MM.1S (cell line): ENCODE results near the gene ALKBH6.
A peak's percentile ranks its signal among the peaks of the same experiment; 100 is the strongest.

Experiments used
- DNase-seq: peaks from one replicate; pipeline ENCODE4 v3.0.0-alpha.2; 2015
- H2AFZ ChIP-seq: fragments of 300-600 bp; sonication (generic); 2 replicates; pipeline ENCODE4 v1.6.0; 2016; ENCODE audit warnings: antibody characterized with exemption, low read length
- H3F3A ChIP-seq: fragments of 300-600 bp; sonication (generic); 2 replicates; pipeline ENCODE4 v1.6.1; 2016; ENCODE audit warnings: mild to moderate bottlenecking, antibody characterized with exemption, low read length, moderate library complexity, mixed read lengths; ENCODE audit not compliant: insufficient read depth
- H3K27ac ChIP-seq: fragments of 300-600 bp; sonication (generic); 2 replicates; pipeline ENCODE4 v1.5.1; 2016; ENCODE audit warnings: mild to moderate bottlenecking, low read length
- H3K27me3 ChIP-seq: fragments of 300-600 bp; sonication (generic); replicated peaks from 2 replicates; pipeline ENCODE4 v1.6.0; 2016; ENCODE audit warnings: low read length; ENCODE audit not compliant: insufficient read depth
- H3K36me3 ChIP-seq: fragments of 300-600 bp; sonication (generic); replicated peaks from 2 replicates; pipeline ENCODE4 v1.6.1; 2016; ENCODE audit warnings: mild to moderate bottlenecking, low read length, mixed read lengths; ENCODE audit not compliant: insufficient read depth
- H3K4me1 ChIP-seq: fragments of 300-600 bp; sonication (generic); 2 replicates; pipeline ENCODE4 v1.6.1; 2016; ENCODE audit warnings: low read length, mixed read lengths
- H3K4me2 ChIP-seq: fragments of 300-600 bp; sonication (generic); 2 replicates; pipeline ENCODE4 v1.6.0; 2016; ENCODE audit warnings: low read depth, low read length
- H3K4me3 ChIP-seq: fragments of 300-600 bp; sonication (generic); 2 replicates; pipeline ENCODE4 v1.5.1; 2016; ENCODE audit warnings: low read length, mixed read lengths
- H3K79me2 ChIP-seq: fragments of 300-600 bp; sonication (generic); 2 replicates; pipeline ENCODE4 v1.6.1; 2016; ENCODE audit warnings: mixed run types, low read length, mixed read lengths
- H3K9ac ChIP-seq: fragments of 300-600 bp; sonication (generic); 2 replicates; pipeline ENCODE4 v1.6.1; 2016; ENCODE audit warnings: low read length, mixed read lengths
- H3K9me2 ChIP-seq: fragments of 300-600 bp; sonication (generic); replicated peaks from 2 replicates; pipeline ENCODE4 v1.6.1; 2016; ENCODE audit warnings: mild to moderate bottlenecking, low read length, mixed read lengths; ENCODE audit not compliant: insufficient read depth
- H3K9me3 ChIP-seq: fragments of 300-600 bp; sonication (generic); replicated peaks from 2 replicates; pipeline ENCODE4 v1.6.1; 2016; ENCODE audit warnings: mild to moderate bottlenecking, low read length, mixed read lengths; ENCODE audit not compliant: insufficient read depth
- H4K20me1 ChIP-seq: fragments of 300-600 bp; sonication (generic); 2 replicates; pipeline ENCODE4 v1.6.1; 2016; ENCODE audit warnings: mild to moderate bottlenecking, low read length, moderate library complexity, mixed read lengths; ENCODE audit not compliant: insufficient read depth
- EZH2 ChIP-seq: fragments of 300-600 bp; sonication (generic); optimal IDR thresholded peaks from 2 replicates; pipeline ENCODE3; 2017; ENCODE audit warnings: low read depth, mild to moderate bottlenecking, antibody characterized with exemption, low read length, mixed read lengths
- EZH2phosphoT487 ChIP-seq: fragments of 300-600 bp; sonication (generic); IDR thresholded peaks from 2 replicates; pipeline ENCODE4 v1.6.1; 2018; ENCODE audit warnings: antibody characterized with exemption, low read length
- TF ChIP-seq, protein P1 (sequence below): fragments of 300-600 bp; sonication (generic); IDR thresholded peaks from 2 replicates; pipeline ENCODE4 v1.5.1; 2016; ENCODE audit warnings: antibody characterized with exemption, low read length, mixed read lengths

Gene ALKBH6

DNA sequence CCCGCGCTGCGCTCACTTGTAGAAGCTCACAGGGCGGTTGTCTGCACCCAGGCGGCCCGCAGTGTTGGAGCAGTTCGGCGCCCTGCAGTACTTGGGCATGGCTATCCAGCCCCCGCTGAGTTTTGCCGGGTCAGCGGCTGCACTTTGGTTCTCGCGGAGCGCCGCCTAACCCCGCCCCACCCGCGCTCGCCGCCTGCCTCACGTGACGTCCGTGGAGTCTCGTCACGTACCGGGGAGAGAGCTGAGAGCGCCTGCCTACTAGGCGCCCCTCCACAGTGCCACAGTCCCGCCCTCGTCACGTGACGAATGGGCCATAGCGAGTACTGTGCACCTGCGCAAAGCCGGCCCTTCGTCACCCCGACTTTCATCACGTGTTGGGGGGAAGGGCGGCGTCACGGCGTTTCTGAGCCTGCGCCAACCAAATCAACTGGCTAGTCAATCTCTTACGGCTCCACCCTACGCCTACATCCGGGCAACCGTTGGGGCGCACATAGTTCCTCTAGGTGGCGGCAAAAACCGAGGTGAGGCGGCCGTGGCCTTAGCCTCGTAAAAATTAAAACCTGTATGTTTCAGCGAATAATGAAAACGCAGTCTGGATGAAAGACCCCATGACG, 40.2 kb upstream of the ALKBH6 start, which contains the start of gene THAP8:
THAP8 (minus strand) TSS at position 167 of the 614 bp plus-strand sequence; CDS start at position 99, 68 bp downstream.
- Histone ChIP-seq H3K27me3 (no peaks in the 10 kb centered on the region), H3K36me3 (0 out of 2 replicates have a peak, but pooled peaks cover 4% of the 10 kb centered on the region), H2AFZ (peak within 1 kb of the TSS; percentile 71), H3K4me1 (no peaks in the 10 kb centered on the region), H3K27ac (peak within 1 kb of the TSS; percentile 81), H3K9ac (peak within 1 kb of the TSS; percentile 76), H3K9me2 (no peaks in the 10 kb centered on the region), H4K20me1 (no peaks in the 10 kb centered on the region), H3K4me2 (peak within 1 kb of the TSS; percentile 75), H3F3A (peaks cover 9% of the 10 kb centered on the region), H3K9me3 (no peaks in the 10 kb centered on the region), H3K4me3 (peak within 1 kb of the TSS; percentile 87), H3K79me2 (peaks cover 43% of the 10 kb centered on the region)
- DNase-seq = peak; percentile 99
- TF ChIP-seq, protein P1, sequence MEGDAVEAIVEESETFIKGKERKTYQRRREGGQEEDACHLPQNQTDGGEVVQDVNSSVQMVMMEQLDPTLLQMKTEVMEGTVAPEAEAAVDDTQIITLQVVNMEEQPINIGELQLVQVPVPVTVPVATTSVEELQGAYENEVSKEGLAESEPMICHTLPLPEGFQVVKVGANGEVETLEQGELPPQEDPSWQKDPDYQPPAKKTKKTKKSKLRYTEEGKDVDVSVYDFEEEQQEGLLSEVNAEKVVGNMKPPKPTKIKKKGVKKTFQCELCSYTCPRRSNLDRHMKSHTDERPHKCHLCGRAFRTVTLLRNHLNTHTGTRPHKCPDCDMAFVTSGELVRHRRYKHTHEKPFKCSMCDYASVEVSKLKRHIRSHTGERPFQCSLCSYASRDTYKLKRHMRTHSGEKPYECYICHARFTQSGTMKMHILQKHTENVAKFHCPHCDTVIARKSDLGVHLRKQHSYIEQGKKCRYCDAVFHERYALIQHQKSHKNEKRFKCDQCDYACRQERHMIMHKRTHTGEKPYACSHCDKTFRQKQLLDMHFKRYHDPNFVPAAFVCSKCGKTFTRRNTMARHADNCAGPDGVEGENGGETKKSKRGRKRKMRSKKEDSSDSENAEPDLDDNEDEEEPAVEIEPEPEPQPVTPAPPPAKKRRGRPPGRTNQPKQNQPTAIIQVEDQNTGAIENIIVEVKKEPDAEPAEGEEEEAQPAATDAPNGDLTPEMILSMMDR = peak; percentile 44
- TF ChIP-seq EZH2phosphoT487 = no peak

DNA sequence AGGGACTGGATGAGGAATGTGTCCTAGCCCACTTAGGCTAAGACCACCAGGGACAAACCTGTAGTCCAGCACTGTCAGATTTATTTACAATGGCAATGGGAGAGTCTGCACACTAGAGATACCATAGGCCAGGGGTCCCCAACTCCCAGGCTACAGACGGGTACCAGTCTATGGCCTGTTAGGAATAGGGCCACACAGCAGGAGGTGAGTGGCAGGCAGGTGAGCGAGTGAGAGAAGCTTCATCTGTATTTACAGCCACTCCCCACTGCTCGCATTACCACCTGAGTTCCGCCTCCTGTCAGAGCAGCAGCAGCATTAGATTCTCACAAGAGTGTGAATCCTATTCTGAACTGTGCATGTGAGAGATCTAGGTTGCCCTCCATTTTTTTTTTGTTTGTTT, 37.6 kb upstream of the ALKBH6 start:
- Histone ChIP-seq H3K27ac (no peak overlapping the region), H3K27me3 (no peaks in the 10 kb centered on the region), H3K36me3 (no peaks in the 10 kb centered on the region), H3K79me2 (peaks cover 18% of the 10 kb centered on the region), H3K9me3 (no peaks in the 10 kb centered on the region), H3K4me1 (no peaks in the 10 kb centered on the region), H3F3A (peaks cover 9% of the 10 kb centered on the region), H3K9ac (no peak overlapping the region), H3K9me2 (no peaks in the 10 kb centered on the region), H2AFZ (no peak overlapping the region), H4K20me1 (no peaks in the 10 kb centered on the region), H3K4me2 (no peak overlapping the region), H3K4me3 (no peak overlapping the region)
- TF ChIP-seq EZH2phosphoT487 (no peak), EZH2 (no peak)
- TF ChIP-seq, protein P1 = no peak
- no peak for DNase-seq

DNA sequence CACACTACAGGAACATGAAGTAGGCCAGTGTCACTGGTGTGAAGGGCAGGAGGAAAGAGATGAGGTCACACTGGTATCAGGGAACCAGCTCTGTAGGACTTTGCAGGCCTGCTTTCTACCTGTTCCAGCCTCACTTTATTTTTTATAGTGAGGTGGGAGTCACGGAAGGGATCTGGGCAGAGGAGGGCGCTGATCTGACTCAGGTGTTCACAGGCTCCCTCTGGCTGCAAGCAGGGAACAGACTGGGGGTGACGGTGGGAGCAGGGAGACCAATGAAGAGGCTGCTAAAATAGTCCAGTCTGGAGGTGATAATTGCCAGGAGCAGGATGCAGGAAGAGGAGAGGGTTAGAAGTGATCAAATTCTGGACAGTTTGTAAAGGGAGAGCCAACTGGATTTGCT, 37.2 kb upstream of the ALKBH6 start:
- no peak overlapping the region for H3K4me2 ChIP-seq
- no peaks in the 10 kb centered on the region for H3K9me2 ChIP-seq
- no peak overlapping the region for H3K4me3 ChIP-seq
- H2AFZ ChIP-seq = no peak overlapping the region
- no peak overlapping the region for H3K27ac ChIP-seq
- no peaks in the 10 kb centered on the region for H3K4me1 ChIP-seq
- peaks cover 9% of the 10 kb centered on the region for H3F3A ChIP-seq
- H3K36me3 ChIP-seq = no peaks in the 10 kb centered on the region
- peaks cover 14% of the 10 kb centered on the region for H3K79me2 ChIP-seq
- no peaks in the 10 kb centered on the region for H4K20me1 ChIP-seq
- H3K9ac ChIP-seq = no peak overlapping the region
- DNase-seq = no peak
- no peaks in the 10 kb centered on the region for H3K27me3 ChIP-seq
- no peaks in the 10 kb centered on the region for H3K9me3 ChIP-seq
- TF ChIP-seq, protein P1 = no peak; the same call in 1 of the 2 replicates
- TF ChIP-seq EZH2 (no peak), EZH2phosphoT487 (no peak)
